Karpas-422 (cell line): ENCODE results near the gene AK9. TPM values are rescaled to one million over a fixed set of nuclear protein-coding genes. Genes with fewer than 3 reads are reported as not detected.

ENCODE experiments used
- total RNA-seq: library from RNA; depleted of rRNA; stranded (reverse); fragments of >200 nt; shearing (Covaris generic); gene quantifications from 2 replicates; pipeline ENCODE4 v1.2.3, GENCODE V29; 2014; ENCODE audit warnings: low replicate concordance; rRNA removed

The AK9 gene
- total RNA-seq, 1 experiment from 2014 or later = 2.9 TPM

Other genes with a start within 250 kb of the AK9 start
- 59.4 and 71.6 TPM in 2 replicates for gene MICAL1, start 235.4 kb downstream of the AK9 start, total RNA-seq
- 10.4 and 18.5 TPM in 2 replicates for gene ZBTB24, start 208.0 kb downstream of the AK9 start, total RNA-seq
- 9.6 and 14.8 TPM in 2 replicates for gene FIG4, start 94 bp upstream of the AK9 start, total RNA-seq